Adrenal gland (tissue), 12 donors: ENCODE measurements around the gene GRID2IP. TPM values are rescaled to one million over a fixed set of nuclear protein-coding genes. Genes with fewer than 3 reads are reported as not detected.

Experiments used
- DNase-seq, 7 donors: peaks; one replicate each; pipeline ENCODE4 v3.0.0-alpha.2; 2019 to 2020
- H3K27ac ChIP-seq, 5 donors: fragments of 200-600 bp; sonication (generic) in 4 of 5; 1 replicate in 3 of 5; 2 replicates in 2 of 5; pipeline versions ENCODE4 v1.5.1 to v1.8.0; 2016 to 2020; ENCODE audit warnings: mild to moderate bottlenecking in 1 of 5
- H3K27me3 ChIP-seq: fragments of 200-600 bp; 2 replicates; pipeline ENCODE4 v1.8.0; 2021
- H3K36me3 ChIP-seq, 2 donors: fragments of 200-600 bp; replicated peaks in 1 of 2; 1 replicate in 1 of 2; 2 replicates in 1 of 2; pipeline versions ENCODE4 v1.5.1 to v1.8.0; 2018 to 2022
- H3K4me1 ChIP-seq, 2 donors: fragments of 200-600 bp; replicated peaks in 1 of 2; 1 replicate in 1 of 2; 2 replicates in 1 of 2; pipeline versions ENCODE4 v1.5.1 to v1.8.0; 2018 to 2021
- H3K4me3 ChIP-seq, 4 donors: fragments of 200-600 bp; sonication (generic) in 3 of 4; one replicate each; pipeline ENCODE4 v1.5.1; 2016 to 2018
- H3K9me3 ChIP-seq, 3 donors: fragments of 200-600 bp; sonication (generic) in 1 of 3; replicated peaks in 1 of 3; 1 replicate in 2 of 3; 2 replicates in 1 of 3; pipeline versions ENCODE4 v1.5.1 to v1.8.0; 2016 to 2021
- CTCF ChIP-seq, 6 experiments: fragments of 450-650 bp in 4 of 6; fragments of 200-600 bp in 2 of 6; sonication (generic) in 1 of 6; IDR thresholded peaks; 1 replicate in 5 of 6; 2 replicates in 1 of 6; pipeline versions ENCODE4 v1.5.1 to v1.8.0; 2016 to 2021; ENCODE audit warnings: antibody characterized with exemption in 6 of 6, mild to moderate bottlenecking in 2 of 6, moderate library complexity in 1 of 6
- POLR2A ChIP-seq, 2 donors: fragments of 450-650 bp; IDR thresholded peaks; one replicate each; pipeline ENCODE4 v1.6.1; 2017; ENCODE audit warnings: antibody characterized with exemption in 2 of 2, mild to moderate bottlenecking in 2 of 2, moderate library complexity in 1 of 2
- WGBS, 4 donors: extraction: QIAGEN DNeasy Blood & Tissue Kit in 2 of 4; methylation state at CpG; one replicate each; pipeline versions ENCODE4 v1.1.5 to v1.1.7; 2013 to 2017; 5-methylcytosine and 5-hydroxymethylcytosine counted together
- intact Hi-C, 2 donors: fragments of 100-400 bp; cut with DNase I; formaldehyde crosslinking; loops; one replicate each; pipeline versions ENCODE4 v1.14.1 to v1.15.0; 2022 to 2023
- polyA plus RNA-seq, 3 donors: library from polyadenylated mRNA; stranded (reverse); fragments of 200-250 nt in 2 of 3; fragments of 350-450 nt in 1 of 3; fragmentation: Illumina TruSeq in 1 of 3; extraction: RNeasy Lipid Tissue Mini Kit (QIAGEN cat#74804) in 1 of 3; gene quantifications; one replicate each; pipeline ENCODE4 v1.2.3, GENCODE V29; 2013 to 2014
- total RNA-seq, 9 donors: library from RNA; depleted of rRNA in 4 of 9; stranded (reverse); fragments of >200 nt in 4 of 9; fragments of 120-200 nt in 1 of 9; fragmentation: NEBNext Ultra II Directional in 1 of 9; extraction: Animal tissue kit (Norgen Biotek cat#: 25700) in 1 of 9; gene quantifications; one replicate each; pipeline versions ENCODE4 v1.1.0 to v1.2.4, GENCODE V29; 2013 to 2023
- donor health status: healthy with polysubstance abuse.
- donor health status: Bipolar disorder and iron deficiency.
- donor health status: DM: yes; HTN: yes; CAD: no.
- donor health status: DM: no; HTN: no; CAD: no.
- donor health status: DM: no; HTN: no; CAD: no.
- donor health status: DM: yes; HTN: yes; CAD: no.

Gene GRID2IP
- total and polyA plus RNA-seq, 12 donors: 0.11 to 1.8 (median 0.91) TPM; not detected in 1

- WGBS, 4 donors: 35 to 49% (median 47%) methylated on average over 5 of the region's 5 CpGs
Observed at GRCh38 chr7:6480323-6480660, 71.0 kb downstream of the GRID2IP start.

GRCh38 chr7:6479067-6479466 is 72.2 kb downstream of the GRID2IP start:
- peaks cover 0 to 9% of the 10 kb centered on the region in 2 donors for H3K36me3 ChIP-seq
- DNase-seq: no peak
- peaks cover 0 to 67% of the 10 kb centered on the region in 2 donors for H3K4me1 ChIP-seq
- no peaks in the 10 kb centered on the region for H3K9me3 ChIP-seq
- WGBS, 4 donors: 87 to 93% (median 91%) methylated on average over 8 of the region's 8 CpGs
- H3K4me3 ChIP-seq: no peak overlapping the region
- H3K27ac ChIP-seq: no peak overlapping the region
- H3K27me3 ChIP-seq: no peaks in the 10 kb centered on the region
- intact Hi-C loops: no loop called here
- TF ChIP-seq POLR2A (IDR thresholded peaks at IDR 0.05) (no peak), CTCF (IDR thresholded peaks at IDR 0.05) (no peak)

More at GRCh38 chr7:6480323-6480660, 71.0 kb downstream of the GRID2IP start:
- Histone ChIP-seq H3K4me3 (no peak overlapping the region), H3K27me3 (no peaks in the 10 kb centered on the region), H3K9me3 (no peaks in the 10 kb centered on the region), H3K27ac (no peak overlapping the region), H3K36me3 (peaks cover 0 to 8% of the 10 kb centered on the region in 2 donors), H3K4me1 (peaks cover 0 to 67% of the 10 kb centered on the region in 2 donors)
- intact Hi-C loops: no loop called here
- DNase-seq: no peak
- no peak for TF ChIP-seq CTCF (IDR thresholded peaks at IDR 0.05)
- TF ChIP-seq POLR2A (IDR thresholded peaks at IDR 0.05): no peak

- no peak overlapping the region for H3K4me3 ChIP-seq
- 95 to 98% (median 97%) methylated on average over 7 of the region's 7 CpGs for WGBS, 4 donors
- H3K36me3 ChIP-seq: peaks cover 0 to 15% of the 10 kb centered on the region in 2 donors
- intact Hi-C loops: no loop called here
- DNase-seq: no peak
- peaks cover 0 to 69% of the 10 kb centered on the region in 2 donors for H3K4me1 ChIP-seq
- H3K9me3 ChIP-seq: no peaks in the 10 kb centered on the region
- H3K27me3 ChIP-seq: no peaks in the 10 kb centered on the region
- H3K27ac ChIP-seq: no peak overlapping the region
- TF ChIP-seq POLR2A (IDR thresholded peaks at IDR 0.05): no peak
- no peak for TF ChIP-seq CTCF (IDR thresholded peaks at IDR 0.05)
Observed at GRCh38 chr7:6478186-6478585, 73.1 kb downstream of the GRID2IP start.

- Histone ChIP-seq H3K9me3 (no peaks in the 10 kb centered on the region), H3K4me1 (peaks cover 0 to 62% of the 10 kb centered on the region in 2 donors), H3K36me3 (peaks cover 0 to 24% of the 10 kb centered on the region in 2 donors), H3K4me3 (no peak overlapping the region), H3K27me3 (no peaks in the 10 kb centered on the region), H3K27ac (no peak overlapping the region)
- 38 to 75% (median 60%) methylated on average over 1 of the region's 1 CpG for WGBS, 4 donors
- no peak for DNase-seq
- intact Hi-C loops: no loop called here
- TF ChIP-seq CTCF (IDR thresholded peaks at IDR 0.05) (no peak), POLR2A (IDR thresholded peaks at IDR 0.05) (no peak)
Observed at GRCh38 chr7:6477318-6477660, 74.0 kb downstream of the GRID2IP start.
